ENCODE results near the gene TRMT1. TPM values are rescaled to one million over a fixed set of nuclear protein-coding genes. Genes with fewer than 3 reads are reported as not detected.
A peak's percentile ranks its signal among the peaks of the same experiment; 100 is the strongest.

Gene TRMT1
- total and polyA plus RNA-seq, 7 donors, result 31.6 to 87.1 (median 42.3) TPM

DNA sequence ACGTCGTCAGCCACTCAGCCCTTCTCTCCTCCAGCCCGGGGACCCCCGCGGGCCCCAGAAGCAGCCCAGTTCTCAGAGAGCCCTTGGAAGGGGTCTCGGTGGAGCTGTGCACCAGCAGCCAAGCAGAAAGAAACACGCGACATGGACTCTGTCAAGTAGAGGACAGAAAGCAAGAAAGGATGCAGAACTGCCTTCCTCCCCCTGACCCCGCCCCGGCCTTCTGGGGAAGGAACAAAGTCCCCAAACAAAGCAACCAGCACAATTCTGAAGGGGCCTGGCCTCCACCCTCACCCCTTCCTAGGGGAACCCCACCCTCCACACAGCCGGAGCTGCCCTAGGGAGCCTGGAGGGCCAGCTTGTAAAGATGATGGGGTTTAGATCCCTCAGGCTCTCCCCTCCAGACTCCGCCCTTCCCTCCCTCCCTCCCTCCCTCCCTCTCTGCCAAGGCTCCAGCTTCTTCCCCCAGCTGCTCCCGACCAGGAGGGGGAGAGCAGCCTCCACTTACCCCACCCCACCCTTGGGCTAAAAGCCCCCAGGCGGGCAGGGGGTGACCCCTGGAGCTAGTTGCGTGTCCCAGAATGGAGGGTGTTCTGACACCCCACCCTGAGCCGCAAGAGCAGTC lies 21.7 kb downstream of the TRMT1 start:
- Histone ChIP-seq H3K9me3 (no peaks in the 10 kb centered on the region), H3K27me3 (ENCODE audit: insufficient read depth in 3 of 3, low read length in 2 of 3) (no peaks in the 10 kb centered on the region), H3K4me3 (peak overlapping the region; percentile 15), H3K27ac (no peak overlapping the region), H3K4me1 (peaks cover 29% of the 10 kb centered on the region), H3K36me3 (ENCODE audit: insufficient read depth in 1 of 2, low read depth in 1 of 2) (peaks cover 0 to 44% of the 10 kb centered on the region in 2 donors)
- TF ChIP-seq, protein P1, sequence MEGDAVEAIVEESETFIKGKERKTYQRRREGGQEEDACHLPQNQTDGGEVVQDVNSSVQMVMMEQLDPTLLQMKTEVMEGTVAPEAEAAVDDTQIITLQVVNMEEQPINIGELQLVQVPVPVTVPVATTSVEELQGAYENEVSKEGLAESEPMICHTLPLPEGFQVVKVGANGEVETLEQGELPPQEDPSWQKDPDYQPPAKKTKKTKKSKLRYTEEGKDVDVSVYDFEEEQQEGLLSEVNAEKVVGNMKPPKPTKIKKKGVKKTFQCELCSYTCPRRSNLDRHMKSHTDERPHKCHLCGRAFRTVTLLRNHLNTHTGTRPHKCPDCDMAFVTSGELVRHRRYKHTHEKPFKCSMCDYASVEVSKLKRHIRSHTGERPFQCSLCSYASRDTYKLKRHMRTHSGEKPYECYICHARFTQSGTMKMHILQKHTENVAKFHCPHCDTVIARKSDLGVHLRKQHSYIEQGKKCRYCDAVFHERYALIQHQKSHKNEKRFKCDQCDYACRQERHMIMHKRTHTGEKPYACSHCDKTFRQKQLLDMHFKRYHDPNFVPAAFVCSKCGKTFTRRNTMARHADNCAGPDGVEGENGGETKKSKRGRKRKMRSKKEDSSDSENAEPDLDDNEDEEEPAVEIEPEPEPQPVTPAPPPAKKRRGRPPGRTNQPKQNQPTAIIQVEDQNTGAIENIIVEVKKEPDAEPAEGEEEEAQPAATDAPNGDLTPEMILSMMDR (IDR thresholded peaks at IDR 0.05), result no peak
- no peak for ATAC-seq
- 71 to 74% (median 72%) methylated on average over 14 to 16 of the region's 16 CpGs for WGBS, 3 donors
- DNase-seq, result no peak
- intact Hi-C loops (cut with DNase I), result no loop called here

DNA sequence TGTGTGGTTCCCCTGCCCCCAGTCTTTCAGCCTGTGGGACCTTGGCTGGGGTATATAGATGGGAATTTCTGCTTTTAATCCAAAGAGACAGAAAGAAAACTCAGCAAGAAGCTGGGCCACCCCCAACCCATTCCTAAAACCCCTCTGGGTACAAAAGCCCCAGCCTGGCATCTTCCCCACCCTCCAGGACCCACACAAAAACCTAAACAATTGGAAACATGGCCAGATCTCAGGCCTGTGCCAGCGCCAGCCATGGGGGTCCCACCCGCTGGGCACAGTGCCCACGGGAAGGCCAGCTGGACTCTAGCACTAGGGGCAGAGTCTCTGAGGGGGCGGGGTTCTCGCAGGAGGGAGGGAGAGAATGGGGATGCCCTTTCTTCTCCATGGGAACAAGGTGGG lies 22.4 kb downstream of the TRMT1 start:
- WGBS, 3 donors, result 36 to 52% (median 49%) methylated on average over 5 of the region's 5 CpGs
- Histone ChIP-seq H3K27me3 (ENCODE audit: insufficient read depth in 3 of 3, low read length in 2 of 3) (no peaks in the 10 kb centered on the region), H3K9me3 (no peaks in the 10 kb centered on the region), H3K4me3 (no peak overlapping the region), H3K4me1 (peaks cover 29% of the 10 kb centered on the region), H3K27ac (peak overlapping the region; percentile 74), H3K36me3 (ENCODE audit: insufficient read depth in 1 of 2, low read depth in 1 of 2) (peaks cover 0 to 51% of the 10 kb centered on the region in 2 donors)
- ATAC-seq, result no peak
- TF ChIP-seq, protein P1 (IDR thresholded peaks at IDR 0.05), result no peak
- DNase-seq, result no peak
- intact Hi-C loops (cut with DNase I), result no loop called here

DNA sequence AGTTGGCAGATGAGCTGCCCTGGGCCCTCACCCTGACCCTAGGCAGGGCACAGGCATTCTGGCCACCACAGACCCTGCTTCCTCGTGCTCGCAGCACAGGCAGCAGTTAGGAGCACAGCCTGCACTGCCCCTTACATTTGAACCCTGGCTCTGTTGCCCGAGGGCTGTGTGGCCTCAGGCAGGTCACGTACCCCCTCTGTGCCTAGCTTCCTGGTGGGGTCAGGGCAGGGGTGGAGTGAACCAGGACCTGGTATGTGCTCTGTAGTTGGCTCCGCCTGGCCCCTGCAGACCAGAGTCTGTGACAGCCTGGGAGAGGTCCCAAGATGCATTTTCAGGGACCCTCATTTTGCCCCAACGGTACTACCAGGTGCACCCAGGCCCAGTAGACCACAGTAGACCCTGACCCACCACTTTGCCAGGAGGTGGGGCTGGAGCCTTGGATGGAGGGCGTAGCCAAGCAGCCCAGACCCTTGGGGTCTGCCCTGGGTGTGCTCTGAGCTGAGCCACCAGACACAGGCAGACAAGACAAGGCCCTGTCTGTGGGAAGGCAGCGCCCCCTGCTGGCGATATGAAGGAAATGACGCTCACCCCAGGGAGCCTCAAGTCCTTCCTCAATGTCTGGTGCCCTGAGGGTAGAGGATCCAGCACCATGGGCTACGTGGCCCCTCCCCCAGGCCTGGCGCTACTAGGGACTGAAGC lies 23.0 kb downstream of the TRMT1 start:
- H3K27me3 ChIP-seq (ENCODE audit: insufficient read depth in 3 of 3, low read length in 2 of 3), result no peaks in the 10 kb centered on the region
- peaks cover 0 to 53% of the 10 kb centered on the region in 2 donors for H3K36me3 ChIP-seq (ENCODE audit: insufficient read depth in 1 of 2, low read depth in 1 of 2)
- H3K27ac ChIP-seq, result peak overlapping the region; percentile 74
- peak; percentile 87 to 91 for DNase-seq
- ATAC-seq, result peak; percentile 76 to 83 (median 80)
- 36 to 49% (median 36%) methylated on average over 12 of the region's 12 CpGs for WGBS, 3 donors
- intact Hi-C loops (cut with DNase I), result loop anchor here (1.0 to 2.0 kb wide), 2 partner anchors 115 kb away; no protein-coding TSS in a partner anchor
- TF ChIP-seq, protein P1 (IDR thresholded peaks at IDR 0.05), result peak; percentile 99
- H3K4me1 ChIP-seq, result peaks cover 25% of the 10 kb centered on the region
- no peak overlapping the region for H3K4me3 ChIP-seq
- no peaks in the 10 kb centered on the region for H3K9me3 ChIP-seq

DNA sequence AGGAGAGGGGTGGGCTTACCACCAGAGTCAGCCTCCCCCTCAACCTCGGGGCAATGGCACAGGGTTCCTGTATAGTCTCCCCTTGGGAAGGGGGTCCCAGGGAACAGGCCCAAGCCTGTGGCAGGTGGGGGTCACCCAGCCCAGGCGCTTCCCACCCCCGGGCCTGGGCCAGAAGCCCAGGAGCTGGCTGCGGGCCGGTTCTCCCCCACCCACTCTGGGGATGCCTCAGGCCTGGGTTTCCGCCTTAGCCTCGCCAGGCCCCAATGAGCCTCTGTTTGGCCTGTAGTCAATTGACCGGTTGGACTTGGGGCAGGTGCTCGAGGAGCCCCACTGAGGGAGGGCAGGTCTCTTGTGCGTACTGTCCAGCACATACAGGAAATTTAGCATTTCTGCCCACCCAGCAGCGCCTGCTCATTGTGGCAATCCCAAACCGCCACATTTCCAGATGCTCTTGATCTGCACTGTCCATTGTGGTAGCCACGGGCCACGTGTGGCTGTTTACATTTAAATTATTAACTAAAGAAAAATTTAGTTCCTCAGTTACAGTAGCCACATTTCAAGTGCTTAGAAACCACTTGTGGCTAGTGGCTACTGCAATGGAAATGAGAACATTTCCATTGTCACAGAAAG lies 23.8 kb downstream of the TRMT1 start:
- H3K27me3 ChIP-seq (ENCODE audit: insufficient read depth in 3 of 3, low read length in 2 of 3), result no peaks in the 10 kb centered on the region
- WGBS, 3 donors, result 44 to 58% (median 44%) methylated on average over 14 of the region's 14 CpGs
- ATAC-seq (peak in 1 of 4 donors; percentile 3), DNase-seq (no peak)
- TF ChIP-seq, protein P1 (IDR thresholded peaks at IDR 0.05), result no peak
- H3K4me1 ChIP-seq, result peaks cover 25% of the 10 kb centered on the region
- peaks cover 0 to 58% of the 10 kb centered on the region in 2 donors for H3K36me3 ChIP-seq (ENCODE audit: insufficient read depth in 1 of 2, low read depth in 1 of 2)
- intact Hi-C loops (cut with DNase I), result loop anchor here (1.0 to 2.0 kb wide), 2 partner anchors 114 kb away; no protein-coding TSS in a partner anchor
- H3K9me3 ChIP-seq, result no peaks in the 10 kb centered on the region
- H3K27ac ChIP-seq, result peak overlapping the region; percentile 74
- no peak overlapping the region for H3K4me3 ChIP-seq
